GM13976 (cell line): ENCODE data around the gene HSDL2.
"Not testable (repeated sequence)": the region's sequence is repeated elsewhere in the genome, so short reads cannot be mapped to it uniquely, and the experiment has no call there.

Experiments
- DNase-seq: peaks from one replicate; pipeline ENCODE4 v3.0.0; 2012; ENCODE audit warnings: low spot score
- CTCF ChIP-seq: IDR thresholded peaks from 2 replicates; pipeline ENCODE4 v1.5.1; 2012; ENCODE audit warnings: borderline replicate concordance, mild to moderate bottlenecking; ENCODE audit not compliant: insufficient read depth; ENCODE audit errors: extremely low read depth, missing control alignments, control extremely low read depth
- in situ Hi-C: fragments of 300-500 bp; cut with MboI; formaldehyde crosslinking; loops from one replicate; pipeline ENCODE4 v1.12.0; 2022; ENCODE audit warnings: low sequenced_read_pairs, mixed read lengths, inconsistent platforms; ENCODE audit not compliant: unreplicated experiment

Gene HSDL2

GRCh38 chr9:112507001-112507680, 127.2 kb downstream of the HSDL2 start:
- in situ Hi-C loops, result no loop called here
- no peak for DNase-seq
- TF ChIP-seq CTCF, result no peak

GRCh38 chr9:112508377-112508776, 128.5 kb downstream of the HSDL2 start:
- in situ Hi-C loops, result no loop called here
- TF ChIP-seq CTCF, result no peak
- DNase-seq, result no peak

- in situ Hi-C loops, DNase-seq: not testable (repeated sequence)
These were observed 132.5 kb downstream of the HSDL2 start for GRCh38 chr9:112512377-112512776.

GRCh38 chr9:112516769-112517168, 136.9 kb downstream of the HSDL2 start:
- TF ChIP-seq CTCF, result no peak
- in situ Hi-C loops, result no loop called here

GRCh38 chr9:112520069-112520468, 140.2 kb downstream of the HSDL2 start:
- DNase-seq, result no peak
- TF ChIP-seq CTCF, result no peak
- in situ Hi-C loops, result no loop called here

More at GRCh38 chr9:112516769-112517168, 136.9 kb downstream of the HSDL2 start:
- DNase-seq, result no peak

GRCh38 chr9:112520656-112521055, 140.7 kb downstream of the HSDL2 start:
- TF ChIP-seq CTCF, result no peak
- in situ Hi-C loops, result no loop called here
- no peak for DNase-seq
